HG03064 (cell line): ENCODE measurements around the gene CORO2B.
"Not testable (repeated sequence)": the region's sequence is repeated elsewhere in the genome, so short reads cannot be mapped to it uniquely, and the experiment has no call there.

Experiments used
- ATAC-seq: cut with Tn5 transposase; IDR thresholded peaks from one replicate; pipeline ENCODE4 v1.9.1; 2021; ENCODE audit warnings: low read depth; ENCODE audit not compliant: unreplicated experiment

The CORO2B gene

GRCh38 chr15:68603216-68603595 lies 24.4 kb downstream of the CORO2B start:
- no peak for ATAC-seq

DNA sequence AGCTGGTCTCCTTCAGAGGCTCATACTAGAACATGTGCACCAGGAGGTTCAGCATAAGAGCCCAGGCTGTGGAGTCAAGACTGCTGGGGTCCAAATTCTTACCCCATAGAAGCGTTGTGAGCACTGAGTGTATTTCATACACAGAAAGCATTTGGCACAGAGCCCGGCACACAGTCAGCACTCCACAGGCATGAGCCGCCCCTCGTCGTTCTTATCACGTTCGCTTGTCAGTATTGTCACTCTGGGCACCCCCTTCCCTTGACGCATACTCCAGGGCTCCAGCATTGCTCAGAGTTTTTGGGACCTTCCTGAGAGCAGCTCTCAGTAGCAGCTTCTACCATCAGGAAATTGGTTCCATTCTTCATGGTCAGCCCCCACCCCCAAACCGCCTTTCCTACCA lies 25.2 kb downstream of the CORO2B start:
- no peak for ATAC-seq

- ATAC-seq = not testable (repeated sequence)
These were observed 26.2 kb downstream of the CORO2B start for GRCh38 chr15:68604840-68605478.

GRCh38 chr15:68606375-68606774 lies 27.6 kb downstream of the CORO2B start:
- no peak for ATAC-seq

DNA sequence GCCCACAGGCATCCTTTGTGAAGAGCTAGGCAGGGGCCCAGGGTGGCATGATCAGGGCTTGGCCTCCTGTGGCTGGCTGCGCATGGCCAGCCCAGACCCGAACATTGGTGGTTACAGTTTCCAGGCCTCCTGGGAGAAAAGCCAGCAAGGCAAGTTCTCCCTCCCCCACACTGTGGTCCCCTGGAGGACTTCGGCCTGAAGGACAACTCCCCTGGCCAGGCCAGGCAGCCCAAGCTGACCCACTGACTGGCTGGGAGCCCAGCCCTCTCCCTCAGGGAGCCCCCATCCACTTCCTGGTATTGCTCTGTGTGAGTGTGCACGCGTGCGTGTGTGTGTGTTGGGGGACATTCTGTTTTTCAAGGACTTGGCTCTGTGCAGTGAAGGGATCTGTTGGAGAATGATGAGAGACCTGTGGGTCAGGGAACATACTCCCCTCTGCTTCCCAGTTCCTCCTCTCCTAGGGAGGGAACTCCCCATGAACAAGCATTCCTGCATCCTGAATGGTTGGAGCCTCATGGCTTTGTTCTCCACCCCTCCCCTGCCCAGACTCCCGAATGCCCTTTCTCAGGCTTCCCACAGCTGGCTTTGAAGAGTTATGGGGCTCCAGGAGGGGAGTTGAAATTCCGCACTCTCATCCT lies 29.5 kb downstream of the CORO2B start:
- no peak for ATAC-seq

- ATAC-seq = no peak
These were observed 30.0 kb downstream of the CORO2B start for GRCh38 chr15:68608844-68609232.

DNA sequence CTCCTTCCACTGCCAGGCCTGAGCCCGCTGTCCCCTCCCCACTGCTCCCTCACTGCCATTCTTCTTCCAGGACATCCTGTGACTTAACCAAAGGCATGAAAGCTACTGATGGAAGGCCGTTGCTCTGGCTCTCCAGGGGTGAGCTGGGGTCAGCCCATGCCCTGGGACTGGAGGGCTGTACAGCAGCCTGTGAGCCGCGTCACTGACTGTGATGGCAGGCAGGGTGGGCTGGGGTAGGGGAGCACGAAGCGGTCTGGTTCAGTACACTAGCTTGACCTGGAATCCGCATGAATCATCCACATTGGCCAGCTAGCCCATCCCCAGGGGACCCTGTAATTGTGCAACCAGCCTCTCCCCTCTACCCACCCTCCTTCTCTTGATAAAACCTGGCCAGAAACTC lies 30.8 kb downstream of the CORO2B start:
- no peak for ATAC-seq

GRCh38 chr15:68610825-68611224 lies 32.0 kb downstream of the CORO2B start:
- ATAC-seq = no peak

GRCh38 chr15:68612503-68612902 lies 33.7 kb downstream of the CORO2B start:
- ATAC-seq = no peak

DNA sequence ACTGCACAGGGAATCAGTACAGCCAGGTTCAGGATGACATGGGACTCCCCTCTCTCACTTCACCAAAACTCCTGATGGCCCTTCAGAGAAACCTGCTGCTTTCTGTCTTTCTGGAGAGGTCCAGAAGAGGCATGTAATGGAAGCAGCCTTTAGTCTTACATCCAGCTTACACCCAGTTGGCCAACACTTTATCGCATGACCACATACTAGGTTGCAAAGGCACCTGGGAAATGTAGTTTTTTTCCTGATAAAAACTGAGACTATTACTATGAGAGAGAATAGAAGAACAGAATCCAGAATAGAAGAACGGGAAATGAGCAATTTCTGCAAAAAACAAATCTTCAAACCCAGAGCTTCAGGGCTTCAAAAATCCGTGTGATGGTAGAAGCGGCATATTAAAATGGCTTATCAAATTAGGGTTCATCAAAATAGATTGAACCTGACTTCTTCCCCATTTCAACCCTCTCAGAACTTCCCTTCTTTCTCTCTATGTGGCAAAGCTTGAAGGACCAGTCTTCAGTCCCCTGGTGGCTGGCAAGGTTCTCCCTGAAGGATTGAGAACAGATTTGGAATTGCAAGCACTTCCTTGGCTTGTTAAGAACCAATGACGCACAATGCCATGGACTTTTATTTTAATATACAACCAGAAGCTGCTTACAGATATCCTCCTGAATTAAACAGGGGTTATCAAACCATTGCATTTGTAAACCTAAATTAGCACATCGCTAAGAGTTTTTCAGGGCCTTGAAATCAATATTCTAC lies 34.4 kb downstream of the CORO2B start:
- no peak for ATAC-seq

GRCh38 chr15:68614286-68615035 lies 35.7 kb downstream of the CORO2B start:
- no peak for ATAC-seq

DNA sequence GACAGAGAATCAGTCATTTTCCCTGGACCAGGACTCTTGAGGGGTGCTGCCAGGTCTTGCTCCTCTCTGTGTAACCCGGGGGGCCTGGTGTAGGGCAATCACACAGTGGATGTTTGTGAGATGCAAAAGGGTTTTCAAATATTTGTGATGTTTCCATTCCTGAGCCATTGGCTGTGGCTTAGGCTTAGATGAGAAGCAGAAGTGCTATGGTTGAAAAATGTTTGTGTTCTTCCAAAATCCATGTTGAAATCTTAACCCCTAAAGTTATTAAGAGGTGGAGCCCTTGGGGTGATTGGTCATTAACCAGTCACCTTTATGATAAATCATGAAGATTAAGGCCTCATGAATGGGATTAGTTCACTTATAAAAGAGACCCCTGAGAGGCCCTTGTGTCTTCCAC lies 36.5 kb downstream of the CORO2B start:
- no peak for ATAC-seq

DNA sequence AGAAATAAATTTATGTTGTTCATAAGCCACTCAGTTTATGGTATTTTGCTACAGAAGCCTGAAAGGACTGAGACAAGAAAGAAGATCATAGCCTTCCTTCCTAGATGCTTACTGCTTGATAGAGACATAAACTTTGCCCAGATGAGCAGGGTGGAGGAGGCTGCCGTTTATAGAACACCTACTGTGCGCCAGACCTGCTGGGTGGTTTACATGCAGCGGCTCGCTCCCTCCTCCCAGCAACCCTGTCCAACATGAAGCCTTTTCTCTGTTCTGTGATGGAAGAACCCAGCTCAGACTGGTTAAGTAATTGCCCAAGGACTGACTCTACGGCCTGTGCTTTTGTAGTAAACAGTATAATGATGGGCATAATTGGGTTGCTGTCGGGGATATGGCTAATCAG lies 37.0 kb downstream of the CORO2B start:
- ATAC-seq = no peak

- no peak for ATAC-seq
These were observed 37.6 kb downstream of the CORO2B start for GRCh38 chr15:68616397-68616796.

- no peak for ATAC-seq
These were observed 38.2 kb downstream of the CORO2B start for GRCh38 chr15:68617001-68617400.

DNA sequence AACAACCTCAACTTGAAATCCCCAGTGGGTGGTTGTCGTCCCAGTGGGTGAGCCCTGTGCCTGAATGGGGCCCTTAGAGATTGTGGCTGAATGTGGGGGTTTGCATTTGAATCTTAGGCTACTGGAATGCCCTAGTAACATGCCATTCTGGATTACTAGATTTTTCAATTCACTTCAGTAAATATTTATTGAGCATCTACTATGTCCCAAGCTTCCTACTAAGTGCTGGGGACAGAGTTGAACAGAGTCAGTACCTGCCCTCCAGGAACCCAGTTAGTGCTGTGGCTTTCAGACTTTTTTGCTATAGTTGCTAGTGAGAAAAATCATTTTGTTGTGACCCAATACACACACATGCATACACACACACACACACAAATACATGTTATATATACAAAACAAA lies 39.0 kb downstream of the CORO2B start:
- ATAC-seq = no peak

GRCh38 chr15:68618394-68618793 lies 39.6 kb downstream of the CORO2B start:
- ATAC-seq = no peak

DNA sequence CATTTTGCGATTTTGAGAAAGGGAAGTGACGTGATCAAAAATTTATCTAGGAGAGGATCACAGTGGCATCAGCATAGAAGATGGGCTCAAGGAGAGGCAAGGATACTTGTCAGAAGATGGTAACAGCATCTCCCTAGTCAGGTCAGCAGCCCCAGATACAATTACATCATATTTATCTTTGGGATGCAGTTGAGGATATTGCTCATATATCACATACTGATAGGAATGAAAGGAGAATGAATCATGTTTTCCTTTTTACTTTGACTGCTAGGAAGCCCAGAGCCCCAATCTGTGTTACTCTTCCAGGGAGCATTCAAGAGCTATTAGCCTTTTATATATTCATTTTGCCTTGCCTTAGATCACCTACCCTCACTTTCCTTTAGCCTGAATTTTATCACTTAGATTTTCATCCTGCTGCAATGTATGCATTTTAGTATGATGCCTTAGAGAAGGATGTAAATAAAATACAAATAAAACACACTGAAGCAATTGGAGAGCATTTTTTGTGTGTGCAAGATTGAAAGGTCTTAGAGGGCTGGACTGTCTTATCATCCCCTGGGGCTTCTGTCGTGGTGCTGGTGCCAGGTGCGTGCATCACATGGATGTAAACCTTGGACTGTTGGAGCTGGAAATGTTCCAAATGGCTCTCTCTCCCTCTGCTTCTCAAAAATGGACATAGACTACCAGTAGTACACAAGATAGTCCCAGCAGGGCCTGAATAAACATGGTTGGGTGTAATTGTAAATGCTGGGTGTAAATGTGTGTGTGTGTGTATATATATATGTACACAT lies 40.3 kb downstream of the CORO2B start:
- ATAC-seq = no peak

- no peak for ATAC-seq
These were observed 42.1 kb downstream of the CORO2B start for GRCh38 chr15:68620721-68621527.

DNA sequence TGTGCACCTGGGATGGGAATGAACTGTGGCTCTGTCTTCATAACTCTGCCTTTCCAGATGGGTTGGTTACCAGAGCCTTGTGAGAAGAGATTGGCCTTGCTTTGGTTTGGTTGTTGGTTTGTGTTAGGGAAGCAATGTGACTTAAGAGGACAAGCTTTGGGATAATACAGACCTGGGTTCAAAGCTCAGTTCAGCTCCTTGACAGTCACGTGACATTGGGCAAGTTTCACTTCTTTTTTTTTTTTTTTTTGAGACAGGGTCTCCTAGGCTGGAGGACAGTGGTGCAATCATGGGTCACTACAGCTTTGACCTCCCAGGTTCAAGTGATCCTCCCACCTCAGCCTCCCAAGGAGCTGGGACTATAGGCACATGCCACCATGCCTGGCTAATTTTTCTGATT lies 42.7 kb downstream of the CORO2B start:
- no peak for ATAC-seq
